Astrocyte (in vitro differentiated cells and primary cell): ENCODE measurements around the gene ENOSF1. TPM values are rescaled to one million over a fixed set of nuclear protein-coding genes. Genes with fewer than 3 reads are reported as not detected.

ENCODE experiments used
- DNase-seq: peaks from one replicate; pipeline ENCODE4 v3.0.0-alpha.2; 2010; ENCODE audit warnings: low read depth
- FAIRE-seq: peaks from 2 replicates; lab custom pipeline; 2011; peaks lifted over from hg19 to GRCh38; lab: Jason Lieb, UNC
- H2AFZ ChIP-seq: 2 replicates; pipeline ENCODE4 v1.6.0; 2012; ENCODE audit warnings: low read depth, low read length, inconsistent platforms
- H3K27ac ChIP-seq: 2 replicates; pipeline ENCODE4 v1.5.1; 2011; ENCODE audit warnings: low read depth, low read length, inconsistent platforms
- H3K27me3 ChIP-seq: 2 replicates; pipeline ENCODE4 v1.6.0; 2011; ENCODE audit warnings: low read length, inconsistent platforms; ENCODE audit not compliant: insufficient read depth
- H3K36me3 ChIP-seq: 2 replicates; pipeline ENCODE4 v1.5.1; 2011; ENCODE audit warnings: low read length, inconsistent platforms; ENCODE audit not compliant: insufficient read depth
- H3K4me1 ChIP-seq: 2 replicates; pipeline ENCODE4 v1.5.1; 2011; ENCODE audit warnings: low read length, inconsistent platforms; ENCODE audit not compliant: insufficient read depth
- H3K4me2 ChIP-seq: 2 replicates; pipeline ENCODE4 v1.6.0; 2012; ENCODE audit warnings: low read length, inconsistent platforms
- H3K4me3 ChIP-seq: 2 replicates; pipeline ENCODE4 v1.5.1; 2011; ENCODE audit warnings: low read depth, mild to moderate bottlenecking, low read length, inconsistent platforms; ENCODE audit not compliant: insufficient read depth
- H3K79me2 ChIP-seq: 2 replicates; pipeline ENCODE4 v1.6.0; 2012; ENCODE audit warnings: mild to moderate bottlenecking, low read length, inconsistent platforms; ENCODE audit not compliant: insufficient read depth
- H3K9ac ChIP-seq: 2 replicates; pipeline ENCODE4 v1.6.0; 2012; ENCODE audit warnings: mild to moderate bottlenecking, low read length, inconsistent platforms
- H3K9me3 ChIP-seq: 2 replicates; pipeline ENCODE4 v1.5.1; 2012; ENCODE audit warnings: low read depth, mild to moderate bottlenecking, low read length, inconsistent platforms; ENCODE audit not compliant: insufficient read depth
- H4K20me1 ChIP-seq: 2 replicates; pipeline ENCODE4 v1.6.0; 2012; ENCODE audit warnings: low read length, inconsistent platforms; ENCODE audit not compliant: insufficient read depth
- H3K27ac Mint-ChIP-seq: one replicate; pipeline ENCODE4 v1.8.0; 2021; ENCODE audit warnings: mild to moderate bottlenecking, mixed read lengths; ENCODE audit not compliant: unreplicated experiment
- H3K27me3 Mint-ChIP-seq: one replicate; pipeline ENCODE4 v1.8.0; 2021; ENCODE audit warnings: low read depth, mixed read lengths; ENCODE audit not compliant: unreplicated experiment
- H3K36me3 Mint-ChIP-seq: one replicate; pipeline ENCODE4 v1.8.0; 2021; ENCODE audit warnings: low read depth, mixed read lengths; ENCODE audit not compliant: unreplicated experiment
- H3K4me1 Mint-ChIP-seq: one replicate; pipeline ENCODE4 v1.8.0; 2021; ENCODE audit warnings: low read depth, mixed read lengths; ENCODE audit not compliant: unreplicated experiment
- H3K4me3 Mint-ChIP-seq: one replicate; pipeline ENCODE4 v1.8.0; 2021; ENCODE audit warnings: mild to moderate bottlenecking, moderate library complexity, mixed read lengths; ENCODE audit not compliant: unreplicated experiment
- H3K9me3 Mint-ChIP-seq: one replicate; pipeline ENCODE4 v1.8.0; 2021; ENCODE audit warnings: mild to moderate bottlenecking, mixed read lengths; ENCODE audit not compliant: unreplicated experiment
- EZH2 ChIP-seq: IDR thresholded peaks from 2 replicates; pipeline ENCODE4 v1.6.1; 2012; ENCODE audit warnings: mild to moderate bottlenecking, low read length, inconsistent platforms; ENCODE audit not compliant: insufficient read depth
- total RNA-seq: library from RNA; stranded (reverse); gene quantifications from 2 replicates; pipeline ENCODE4 v1.2.1, GENCODE V29; 2021
- TF ChIP-seq, protein P1 (sequence below): IDR thresholded peaks from 2 replicates; pipeline ENCODE4 v1.5.1; 2011; ENCODE audit warnings: low read depth, mild to moderate bottlenecking, inconsistent platforms, low read length, moderate library complexity; ENCODE audit not compliant: insufficient read depth

Gene ENOSF1
- total RNA-seq, 1 donor from 2014 or later = 14.4 TPM

- Histone ChIP-seq H3K36me3 (no peaks in the 10 kb centered on the region), H3K9me3 (no peaks in the 10 kb centered on the region), H3K9ac (no peak overlapping the region), H3K4me2 (no peak overlapping the region), H3K4me3 (no peak overlapping the region), H2AFZ (no peak overlapping the region), H3K79me2 (peaks cover 10% of the 10 kb centered on the region), H4K20me1 (peaks cover 3% of the 10 kb centered on the region), H3K4me1 (no peaks in the 10 kb centered on the region), H3K27ac (no peak overlapping the region), H3K27me3 (no peaks in the 10 kb centered on the region)
- Mint-ChIP-seq H3K27me3 (no peaks in the 10 kb centered on the region), H3K9me3 (no peaks in the 10 kb centered on the region), H3K27ac (no peak overlapping the region), H3K4me3 (no peak overlapping the region), H3K36me3 (no peaks in the 10 kb centered on the region), H3K4me1 (no peaks in the 10 kb centered on the region)
- TF ChIP-seq, protein P1, sequence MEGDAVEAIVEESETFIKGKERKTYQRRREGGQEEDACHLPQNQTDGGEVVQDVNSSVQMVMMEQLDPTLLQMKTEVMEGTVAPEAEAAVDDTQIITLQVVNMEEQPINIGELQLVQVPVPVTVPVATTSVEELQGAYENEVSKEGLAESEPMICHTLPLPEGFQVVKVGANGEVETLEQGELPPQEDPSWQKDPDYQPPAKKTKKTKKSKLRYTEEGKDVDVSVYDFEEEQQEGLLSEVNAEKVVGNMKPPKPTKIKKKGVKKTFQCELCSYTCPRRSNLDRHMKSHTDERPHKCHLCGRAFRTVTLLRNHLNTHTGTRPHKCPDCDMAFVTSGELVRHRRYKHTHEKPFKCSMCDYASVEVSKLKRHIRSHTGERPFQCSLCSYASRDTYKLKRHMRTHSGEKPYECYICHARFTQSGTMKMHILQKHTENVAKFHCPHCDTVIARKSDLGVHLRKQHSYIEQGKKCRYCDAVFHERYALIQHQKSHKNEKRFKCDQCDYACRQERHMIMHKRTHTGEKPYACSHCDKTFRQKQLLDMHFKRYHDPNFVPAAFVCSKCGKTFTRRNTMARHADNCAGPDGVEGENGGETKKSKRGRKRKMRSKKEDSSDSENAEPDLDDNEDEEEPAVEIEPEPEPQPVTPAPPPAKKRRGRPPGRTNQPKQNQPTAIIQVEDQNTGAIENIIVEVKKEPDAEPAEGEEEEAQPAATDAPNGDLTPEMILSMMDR = no peak
- no peak for TF ChIP-seq EZH2
- FAIRE-seq (no peak), DNase-seq (no peak)
Observed at GRCh38 chr18:754656-755055, 42.2 kb upstream of the ENOSF1 start.

DNA sequence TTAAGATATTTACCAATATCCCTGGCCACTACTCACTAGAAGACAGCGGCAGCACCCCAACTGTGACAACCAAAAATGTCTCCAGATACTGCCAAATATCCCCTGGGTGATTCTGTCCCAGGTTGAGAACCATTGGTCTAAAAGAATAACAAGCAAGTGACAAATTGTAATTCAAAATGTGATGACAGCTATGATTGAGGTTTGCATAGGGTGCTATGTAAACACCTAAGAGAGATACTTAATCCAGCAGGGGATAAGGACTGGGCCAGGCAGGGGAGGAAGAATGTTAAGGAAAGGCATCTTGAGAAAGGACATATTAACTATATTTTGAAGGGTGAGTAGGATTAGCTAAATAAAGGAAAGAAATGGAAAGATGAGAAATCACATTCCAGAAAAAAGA is 38.0 kb upstream of the ENOSF1 start:
- no peaks in the 10 kb centered on the region for H3K36me3 Mint-ChIP-seq
- no peaks in the 10 kb centered on the region for H3K79me2 ChIP-seq
- no peaks in the 10 kb centered on the region for H3K27me3 ChIP-seq
- no peaks in the 10 kb centered on the region for H3K4me1 ChIP-seq
- no peak for TF ChIP-seq EZH2
- H3K9me3 ChIP-seq = no peaks in the 10 kb centered on the region
- no peaks in the 10 kb centered on the region for H3K27me3 Mint-ChIP-seq
- H3K4me3 ChIP-seq = no peak overlapping the region
- H3K9me3 Mint-ChIP-seq = no peaks in the 10 kb centered on the region
- H3K4me1 Mint-ChIP-seq = no peaks in the 10 kb centered on the region
- no peak overlapping the region for H3K27ac ChIP-seq
- no peak overlapping the region for H3K4me3 Mint-ChIP-seq
- FAIRE-seq (no peak), DNase-seq (no peak)
- no peak overlapping the region for H3K27ac Mint-ChIP-seq
- no peak overlapping the region for H3K4me2 ChIP-seq
- no peak overlapping the region for H2AFZ ChIP-seq
- H3K36me3 ChIP-seq = no peaks in the 10 kb centered on the region
- no peaks in the 10 kb centered on the region for H4K20me1 ChIP-seq
- H3K9ac ChIP-seq = no peak overlapping the region

DNA sequence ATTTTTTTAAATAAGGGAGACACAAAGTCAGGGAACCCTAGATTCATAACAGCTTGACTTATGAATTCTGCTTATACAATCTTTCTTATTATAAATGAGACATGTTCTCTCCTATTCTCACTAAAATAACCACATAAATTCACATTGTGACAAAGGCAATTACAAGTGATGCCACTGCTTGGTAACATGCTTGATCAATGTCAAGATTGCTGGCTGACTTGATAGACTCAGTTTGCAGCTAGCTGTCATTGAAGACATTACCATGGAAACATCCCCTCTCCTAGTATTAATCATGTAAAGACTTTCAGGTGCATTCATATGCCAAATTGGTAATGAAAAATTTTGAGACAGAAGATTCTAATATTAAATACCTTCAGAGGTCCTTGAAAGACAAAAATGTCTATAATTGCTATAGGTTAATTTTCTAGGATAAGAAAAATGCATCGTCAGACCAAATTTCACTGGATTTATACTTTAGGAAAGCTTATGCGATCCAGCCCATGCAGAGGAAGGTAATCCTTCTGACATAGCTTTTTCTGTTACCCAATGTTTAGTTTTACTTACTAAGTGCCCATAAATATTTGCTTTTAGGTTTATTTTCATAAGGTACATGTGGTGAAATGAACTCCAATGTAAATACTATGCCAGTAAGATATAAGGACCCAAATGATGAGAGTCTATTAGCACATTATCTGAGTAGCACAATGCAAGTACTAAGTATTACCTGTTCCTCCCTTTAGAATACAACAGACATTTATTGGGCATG is 32.6 kb upstream of the ENOSF1 start:
- Histone ChIP-seq H3K36me3 (peaks cover 4% of the 10 kb centered on the region), H2AFZ (no peak overlapping the region), H3K4me3 (no peak overlapping the region), H3K79me2 (no peaks in the 10 kb centered on the region), H3K4me2 (no peak overlapping the region), H3K27ac (no peak overlapping the region), H4K20me1 (no peaks in the 10 kb centered on the region), H3K9ac (no peak overlapping the region), H3K4me1 (no peaks in the 10 kb centered on the region), H3K27me3 (no peaks in the 10 kb centered on the region), H3K9me3 (no peaks in the 10 kb centered on the region)
- DNase-seq = no peak
- Mint-ChIP-seq H3K9me3 (no peaks in the 10 kb centered on the region), H3K27me3 (no peaks in the 10 kb centered on the region), H3K36me3 (peaks cover 2% of the 10 kb centered on the region), H3K27ac (no peak overlapping the region), H3K4me3 (no peak overlapping the region), H3K4me1 (peaks cover 4% of the 10 kb centered on the region)
- TF ChIP-seq EZH2 = no peak
- TF ChIP-seq, protein P1 = no peak
- no peak for FAIRE-seq
